Neural progenitor cell (in vitro differentiated cells): Measurements from ENCODE around the gene MRPL11. TPM values are rescaled to one million over a fixed set of nuclear protein-coding genes. Genes with fewer than 3 reads are reported as not detected.

Experiments
- DNase-seq: peaks from one replicate; pipeline ENCODE4 v3.0.0-alpha.2; 2016; ENCODE audit warnings: low spot score
- H2AFZ ChIP-seq: fragments of 200-600 bp; sonication (generic); replicated peaks from 2 replicates; pipeline ENCODE4 v1.6.1; 2016; ENCODE audit warnings: antibody characterized with exemption
- H3F3A ChIP-seq: fragments of 200-600 bp; sonication (generic); 2 replicates; pipeline ENCODE4 v1.6.1; 2016; ENCODE audit warnings: antibody characterized with exemption, low read depth
- H3K27ac ChIP-seq: fragments of 200-600 bp; sonication (generic); 2 replicates; pipeline ENCODE4 v1.5.1; 2016; ENCODE audit warnings: mild to moderate bottlenecking
- H3K27me3 ChIP-seq: fragments of 200-600 bp; sonication (generic); 2 replicates; pipeline ENCODE4 v1.6.1; 2016; ENCODE audit warnings: mild to moderate bottlenecking, moderate library complexity
- H3K36me3 ChIP-seq: fragments of 200-600 bp; sonication (generic); 2 replicates; pipeline ENCODE4 v1.5.1; 2016
- H3K4me1 ChIP-seq: fragments of 200-600 bp; sonication (generic); 2 replicates; pipeline ENCODE4 v1.6.1; 2016; ENCODE audit warnings: mixed run types
- H3K4me2 ChIP-seq: fragments of 200-600 bp; sonication (generic); 2 replicates; pipeline ENCODE4 v1.6.1; 2016
- H3K4me3 ChIP-seq: fragments of 200-600 bp; sonication (generic); 2 replicates; pipeline ENCODE4 v1.5.1; 2016
- H3K79me2 ChIP-seq: fragments of 200-600 bp; sonication (generic); 2 replicates; pipeline ENCODE4 v1.6.1; 2016; ENCODE audit warnings: low read depth
- H3K9ac ChIP-seq: fragments of 200-600 bp; sonication (generic); 2 replicates; pipeline ENCODE4 v1.6.1; 2016
- H3K9me3 ChIP-seq: fragments of 200-600 bp; sonication (generic); 2 replicates; pipeline ENCODE4 v1.5.1; 2016; ENCODE audit warnings: low read depth
- H4K20me1 ChIP-seq: fragments of 200-600 bp; sonication (generic); 2 replicates; pipeline ENCODE4 v1.6.1; 2016; ENCODE audit warnings: low read depth
- H3K27ac Mint-ChIP-seq: 3 replicates; pipeline ENCODE4 v1.8.0; 2021; ENCODE audit warnings: mixed read lengths
- H3K27me3 Mint-ChIP-seq: 2 replicates; pipeline ENCODE4 v1.8.0; 2022; ENCODE audit warnings: low read depth, mild to moderate bottlenecking, inconsistent platforms, moderate library complexity, mixed read lengths; ENCODE audit not compliant: insufficient read depth
- H3K36me3 Mint-ChIP-seq: 3 replicates; pipeline ENCODE4 v1.8.0; 2021; ENCODE audit warnings: mixed read lengths
- H3K4me1 Mint-ChIP-seq: 3 replicates; pipeline ENCODE4 v1.8.0; 2021; ENCODE audit warnings: mixed read lengths
- H3K4me3 Mint-ChIP-seq: 3 replicates; pipeline ENCODE4 v1.8.0; 2021; ENCODE audit warnings: mild to moderate bottlenecking, moderate library complexity, mixed read lengths
- H3K9me3 Mint-ChIP-seq: 3 replicates; pipeline ENCODE4 v1.8.0; 2020; ENCODE audit warnings: mixed read lengths
- EZH2 ChIP-seq: fragments of 200-600 bp; sonication (generic); IDR thresholded peaks from 2 replicates; pipeline ENCODE4 v1.6.1; 2017; ENCODE audit warnings: antibody characterized with exemption, mild to moderate bottlenecking, moderate library complexity
- EZH2phosphoT487 ChIP-seq: fragments of 200-600 bp; sonication (generic); IDR thresholded peaks from 2 replicates; pipeline ENCODE4 v1.6.1; 2017; ENCODE audit warnings: antibody characterized with exemption
- total RNA-seq: library from RNA; depleted of rRNA; stranded (reverse); fragments of >200 nt; gene quantifications from 2 replicates; pipeline ENCODE4 v1.2.3, GENCODE V29; 2015; ENCODE audit warnings: low replicate concordance
- TF ChIP-seq, protein P1 (sequence below): fragments of 200-600 bp; sonication (generic); IDR thresholded peaks from 2 replicates; pipeline ENCODE4 v1.5.1; 2017; ENCODE audit warnings: antibody characterized with exemption, mild to moderate bottlenecking

The MRPL11 gene
- total RNA-seq, 1 donor from 2014 or later, result 131 TPM

DNA sequence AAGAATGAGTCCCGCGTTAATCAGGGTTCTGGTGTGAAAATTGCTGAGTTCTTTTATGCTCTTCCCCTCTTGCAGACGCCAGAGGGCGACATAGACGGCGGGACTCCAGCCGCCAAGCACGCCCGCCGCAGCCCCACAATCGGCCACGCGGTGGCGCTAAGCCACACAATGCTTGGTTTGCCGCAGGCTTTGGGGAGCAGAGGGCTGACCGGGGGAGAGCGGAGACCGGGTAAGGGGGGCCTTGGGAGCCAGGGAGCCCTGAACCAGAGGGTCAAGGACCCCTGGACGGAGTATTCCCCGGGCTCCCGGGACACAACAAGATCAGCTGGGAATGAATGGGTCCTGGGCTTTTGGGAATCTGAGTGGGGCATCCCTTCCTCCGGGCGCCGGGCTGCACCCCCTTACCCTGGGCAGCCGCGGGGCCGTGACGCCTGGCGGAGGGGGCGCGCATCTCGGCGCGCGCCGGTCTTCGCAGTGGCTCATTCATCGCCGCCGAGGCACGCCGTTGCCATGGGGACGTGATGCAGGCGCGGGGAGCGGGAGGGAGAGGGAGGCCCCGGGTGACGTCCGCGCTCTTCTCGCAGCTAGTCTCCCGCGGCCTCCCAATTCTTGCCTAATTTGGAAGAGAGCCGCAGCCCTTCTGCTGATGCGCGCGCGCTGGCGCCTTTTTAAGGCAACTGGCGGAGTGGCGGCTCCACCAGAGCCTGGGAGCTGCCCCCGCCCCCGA is 30.0 kb downstream of the MRPL11 start:
- peak overlapping the region; percentile 83 for H3K4me2 ChIP-seq
- peak; percentile 98 for DNase-seq
- H3K36me3 ChIP-seq, result no peaks in the 10 kb centered on the region
- no peaks in the 10 kb centered on the region for H4K20me1 ChIP-seq
- H3K4me3 ChIP-seq, result peak overlapping the region; percentile 58
- peaks cover 3% of the 10 kb centered on the region for H3K4me1 ChIP-seq
- peak overlapping the region; percentile 30 for H2AFZ ChIP-seq
- no peaks in the 10 kb centered on the region for H3F3A ChIP-seq
- TF ChIP-seq EZH2phosphoT487 (no peak), EZH2 (peak; percentile 59)
- TF ChIP-seq, protein P1, sequence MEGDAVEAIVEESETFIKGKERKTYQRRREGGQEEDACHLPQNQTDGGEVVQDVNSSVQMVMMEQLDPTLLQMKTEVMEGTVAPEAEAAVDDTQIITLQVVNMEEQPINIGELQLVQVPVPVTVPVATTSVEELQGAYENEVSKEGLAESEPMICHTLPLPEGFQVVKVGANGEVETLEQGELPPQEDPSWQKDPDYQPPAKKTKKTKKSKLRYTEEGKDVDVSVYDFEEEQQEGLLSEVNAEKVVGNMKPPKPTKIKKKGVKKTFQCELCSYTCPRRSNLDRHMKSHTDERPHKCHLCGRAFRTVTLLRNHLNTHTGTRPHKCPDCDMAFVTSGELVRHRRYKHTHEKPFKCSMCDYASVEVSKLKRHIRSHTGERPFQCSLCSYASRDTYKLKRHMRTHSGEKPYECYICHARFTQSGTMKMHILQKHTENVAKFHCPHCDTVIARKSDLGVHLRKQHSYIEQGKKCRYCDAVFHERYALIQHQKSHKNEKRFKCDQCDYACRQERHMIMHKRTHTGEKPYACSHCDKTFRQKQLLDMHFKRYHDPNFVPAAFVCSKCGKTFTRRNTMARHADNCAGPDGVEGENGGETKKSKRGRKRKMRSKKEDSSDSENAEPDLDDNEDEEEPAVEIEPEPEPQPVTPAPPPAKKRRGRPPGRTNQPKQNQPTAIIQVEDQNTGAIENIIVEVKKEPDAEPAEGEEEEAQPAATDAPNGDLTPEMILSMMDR, result peak; percentile 100
- peaks cover 31% of the 10 kb centered on the region for H3K27me3 ChIP-seq
- peak overlapping the region; percentile 86 for H3K4me3 Mint-ChIP-seq
- no peaks in the 10 kb centered on the region for H3K9me3 ChIP-seq
- H3K9ac ChIP-seq, result no peak overlapping the region
- H3K27ac ChIP-seq, result no peak overlapping the region
- peaks cover 20% of the 10 kb centered on the region for H3K4me1 Mint-ChIP-seq
- H3K79me2 ChIP-seq, result no peaks in the 10 kb centered on the region
- no peaks in the 10 kb centered on the region for H3K9me3 Mint-ChIP-seq
- no peaks in the 10 kb centered on the region for H3K36me3 Mint-ChIP-seq
- peak overlapping the region; percentile 90 for H3K27ac Mint-ChIP-seq
- peaks cover 10% of the 10 kb centered on the region for H3K27me3 Mint-ChIP-seq

DNA sequence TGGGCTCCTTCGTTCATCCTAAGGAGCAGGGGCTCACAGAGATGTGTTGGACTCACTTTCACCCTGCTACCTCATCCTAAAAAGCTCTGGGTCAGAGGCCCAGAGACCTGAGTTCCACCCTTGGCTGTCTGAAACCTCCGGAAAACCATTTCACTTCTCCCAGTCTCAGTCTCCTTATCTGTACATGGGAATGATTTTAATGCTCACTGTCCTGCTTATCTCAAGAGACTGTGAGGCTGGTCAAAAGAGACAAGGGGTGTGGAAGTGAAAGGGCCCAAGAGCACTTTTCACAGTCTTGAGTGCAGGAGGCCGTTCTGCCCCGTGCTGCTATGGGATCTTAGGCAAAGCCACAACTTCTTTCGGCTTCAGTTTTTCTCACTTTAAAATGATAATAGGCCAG is 31.0 kb downstream of the MRPL11 start:
- Mint-ChIP-seq H3K36me3 (no peaks in the 10 kb centered on the region), H3K9me3 (no peaks in the 10 kb centered on the region), H3K27me3 (peaks cover 14% of the 10 kb centered on the region), H3K4me3 (no peak overlapping the region), H3K4me1 (peaks cover 16% of the 10 kb centered on the region), H3K27ac (no peak overlapping the region)
- Histone ChIP-seq H2AFZ (no peak overlapping the region), H3K36me3 (no peaks in the 10 kb centered on the region), H3K9ac (no peak overlapping the region), H3K79me2 (no peaks in the 10 kb centered on the region), H3F3A (no peaks in the 10 kb centered on the region), H3K4me2 (no peak overlapping the region), H3K9me3 (no peaks in the 10 kb centered on the region), H3K27me3 (peaks cover 40% of the 10 kb centered on the region), H4K20me1 (no peaks in the 10 kb centered on the region), H3K4me3 (no peak overlapping the region), H3K4me1 (peaks cover 3% of the 10 kb centered on the region), H3K27ac (no peak overlapping the region)
- TF ChIP-seq EZH2phosphoT487, result no peak
- no peak for TF ChIP-seq EZH2
- TF ChIP-seq, protein P1, result no peak
- no peak for DNase-seq

DNA sequence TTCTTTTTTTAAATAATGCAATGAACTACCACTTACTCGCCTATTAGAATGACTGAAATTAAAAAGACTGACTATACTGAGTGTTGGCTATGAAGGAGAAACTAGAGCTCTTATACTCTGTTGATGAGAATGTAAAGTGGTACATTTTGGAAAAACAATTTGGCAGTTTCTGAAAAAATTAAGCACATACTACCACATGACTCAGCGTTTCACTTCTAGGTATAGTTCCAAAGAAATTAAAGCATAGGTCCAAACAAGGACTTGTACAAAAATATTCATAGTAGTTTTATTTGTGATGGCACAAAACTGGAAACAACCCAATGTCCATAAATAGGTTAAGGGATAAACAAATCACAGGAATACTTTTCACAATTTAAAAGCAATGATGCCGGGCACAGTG is 44.7 kb downstream of the MRPL11 start:
- H3K4me3 Mint-ChIP-seq, result no peak overlapping the region
- no peaks in the 10 kb centered on the region for H3K9me3 Mint-ChIP-seq
- Histone ChIP-seq H3K36me3 (no peaks in the 10 kb centered on the region), H3F3A (no peaks in the 10 kb centered on the region), H2AFZ (no peak overlapping the region), H4K20me1 (no peaks in the 10 kb centered on the region), H3K27ac (no peak overlapping the region), H3K79me2 (no peaks in the 10 kb centered on the region), H3K27me3 (no peaks in the 10 kb centered on the region), H3K9ac (no peak overlapping the region), H3K4me3 (no peak overlapping the region), H3K4me2 (no peak overlapping the region), H3K9me3 (no peaks in the 10 kb centered on the region), H3K4me1 (no peaks in the 10 kb centered on the region)
- no peaks in the 10 kb centered on the region for H3K36me3 Mint-ChIP-seq
- TF ChIP-seq EZH2, result no peak
- no peak for TF ChIP-seq EZH2phosphoT487
- TF ChIP-seq, protein P1, result no peak
- H3K27me3 Mint-ChIP-seq, result peaks cover 4% of the 10 kb centered on the region
- no peak overlapping the region for H3K27ac Mint-ChIP-seq
- DNase-seq, result no peak
- no peaks in the 10 kb centered on the region for H3K4me1 Mint-ChIP-seq
